Neural cell (in vitro differentiated cells): ENCODE measurements around the gene PPOX. TPM values are rescaled to one million over a fixed set of nuclear protein-coding genes. Genes with fewer than 3 reads are reported as not detected.

Experiments
- H2AFZ ChIP-seq: fragments of 200-600, 300-800 bp; sonication (generic), shearing (Covaris generic); 2 replicates; pipeline ENCODE4 v1.6.0; 2014; ENCODE audit warnings: low read depth, mild to moderate bottlenecking, antibody characterized with exemption, low read length, moderate library complexity
- H3F3A ChIP-seq: fragments of 200-600 bp; shearing (Covaris generic); 2 replicates; pipeline ENCODE4 v1.6.1; 2016; ENCODE audit warnings: mild to moderate bottlenecking, moderate library complexity, mixed read lengths, antibody characterized with exemption, low read length; ENCODE audit not compliant: insufficient read depth, poor library complexity, severe bottlenecking
- H3K27ac ChIP-seq: fragments of 200-600, 300-800 bp; sonication (generic), shearing (Covaris generic); 2 replicates; pipeline ENCODE4 v1.5.1; 2014; ENCODE audit warnings: mild to moderate bottlenecking, low read length, moderate library complexity
- H3K27me3 ChIP-seq: fragments of 300-800, 200-600 bp; sonication (generic), shearing (Covaris generic); 2 replicates; pipeline ENCODE4 v1.6.0; 2014; ENCODE audit warnings: mild to moderate bottlenecking, low read depth, low read length, moderate library complexity; ENCODE audit not compliant: insufficient read depth
- H3K36me3 ChIP-seq: fragments of 300-800, 200-600 bp; sonication (generic), shearing (Covaris generic); 2 replicates; pipeline ENCODE4 v1.5.1; 2014; ENCODE audit warnings: mild to moderate bottlenecking, antibody characterized with exemption, low read length, moderate library complexity; ENCODE audit not compliant: insufficient read depth
- H3K4me2 ChIP-seq: fragments of 300-800, 200-600 bp; sonication (generic), shearing (Covaris generic); 2 replicates; pipeline ENCODE4 v1.6.0; 2014; ENCODE audit warnings: mild to moderate bottlenecking, low read length
- H3K4me3 ChIP-seq: fragments of 300-800, 200-600 bp; sonication (generic), shearing (Covaris generic); 2 replicates; pipeline ENCODE4 v1.5.1; 2014; ENCODE audit warnings: mild to moderate bottlenecking, low read length, moderate library complexity
- H3K79me2 ChIP-seq: fragments of 200-600 bp; shearing (Covaris generic); replicated peaks from 2 replicates; pipeline ENCODE4 v1.6.0; 2014; ENCODE audit warnings: mild to moderate bottlenecking, low read length, moderate library complexity; ENCODE audit not compliant: insufficient read depth
- H3K9ac ChIP-seq: fragments of 300-800, 200-600 bp; sonication (generic), shearing (Covaris generic); 2 replicates; pipeline ENCODE4 v1.6.1; 2016; ENCODE audit warnings: mild to moderate bottlenecking, low read length, mixed read lengths
- H3K9me2 ChIP-seq: fragments of 200-600 bp; shearing (Covaris generic); 2 replicates; pipeline ENCODE4 v1.6.1; 2016; ENCODE audit warnings: mild to moderate bottlenecking, low read length, mixed read lengths; ENCODE audit not compliant: insufficient read depth
- H3K9me3 ChIP-seq: fragments of 200-600, 300-800 bp; sonication (generic), shearing (Covaris generic); 2 replicates; pipeline ENCODE4 v1.6.1; 2016; ENCODE audit warnings: mild to moderate bottlenecking, mixed run types, low read length, moderate library complexity, mixed read lengths
- H4K20me1 ChIP-seq: fragments of 200-600 bp; shearing (Covaris generic); 2 replicates; pipeline ENCODE4 v1.6.1; 2016; ENCODE audit warnings: mild to moderate bottlenecking, mixed run types; ENCODE audit not compliant: insufficient read depth
- CTCF ChIP-seq: fragments of 450-650 bp; IDR thresholded peaks from 2 replicates; pipeline ENCODE4 v1.5.1; 2014; ENCODE audit warnings: antibody characterized with exemption, mild to moderate bottlenecking, moderate library complexity; ENCODE audit not compliant: poor library complexity, severe bottlenecking
- EP300 ChIP-seq: fragments of 450-650 bp; conservative IDR thresholded peaks from 2 replicates; pipeline ENCODE4 v1.6.1; 2014; ENCODE audit warnings: antibody characterized with exemption, mild to moderate bottlenecking, moderate library complexity; ENCODE audit not compliant: poor library complexity, severe bottlenecking
- EZH2 ChIP-seq: fragments of 200-600, 300-800 bp; shearing (Covaris generic), sonication (generic); IDR thresholded peaks from 2 replicates; pipeline ENCODE4 v1.6.1; 2014; ENCODE audit warnings: antibody characterized with exemption, low read length, borderline replicate concordance, mild to moderate bottlenecking; ENCODE audit not compliant: insufficient read depth, poor library complexity, severe bottlenecking
- MXI1 ChIP-seq: fragments of 450-650 bp; conservative IDR thresholded peaks from 2 replicates; pipeline ENCODE4 v1.6.1; 2014; ENCODE audit warnings: antibody characterized with exemption, mild to moderate bottlenecking; ENCODE audit not compliant: poor library complexity, severe bottlenecking
- POLR2AphosphoS5 ChIP-seq: IDR thresholded peaks from 2 replicates; pipeline ENCODE4 v1.6.1; 2012
- RAD21 ChIP-seq: fragments of 450-650 bp; conservative IDR thresholded peaks from 2 replicates; pipeline ENCODE4 v1.6.1; 2014; ENCODE audit warnings: antibody characterized with exemption, mild to moderate bottlenecking, moderate library complexity
- REST ChIP-seq: IDR thresholded peaks from 2 replicates; pipeline ENCODE4 v1.6.1; 2012; ENCODE audit warnings: borderline replicate concordance
- SMC3 ChIP-seq: fragments of 450-650 bp; conservative IDR thresholded peaks from 2 replicates; pipeline ENCODE4 v1.6.1; 2014; ENCODE audit warnings: antibody characterized with exemption, mild to moderate bottlenecking, moderate library complexity; ENCODE audit not compliant: poor library complexity
- TAF1 ChIP-seq: IDR thresholded peaks from 2 replicates; pipeline ENCODE4 v1.6.1; 2012; ENCODE audit warnings: low read depth
- polyA plus RNA-seq: library from polyadenylated mRNA; depleted of rRNA; stranded (reverse); fragments of >200 nt; gene quantifications from 2 replicates; pipeline ENCODE4 v1.2.3, GENCODE V29; 2014

PPOX gene
- polyA plus RNA-seq, 1 donor from 2014 or later: 93.9 TPM

- no peak overlapping the region for H2AFZ ChIP-seq
- H3K9me2 ChIP-seq: no peaks in the 10 kb centered on the region
These were observed 37.4 kb upstream of the PPOX start for GRCh38 chr1:161128591-161129420.

GRCh38 chr1:161130266-161130665, 36.0 kb upstream of the PPOX start:
- H4K20me1 ChIP-seq: no peaks in the 10 kb centered on the region
- H3K79me2 ChIP-seq: peaks cover 34% of the 10 kb centered on the region
- no peaks in the 10 kb centered on the region for H3K36me3 ChIP-seq
- no peak overlapping the region for H3K9ac ChIP-seq
- peak overlapping the region; percentile 73 for H3K4me3 ChIP-seq
- H2AFZ ChIP-seq: no peak overlapping the region
- H3K9me3 ChIP-seq: no peaks in the 10 kb centered on the region
- H3K27ac ChIP-seq: no peak overlapping the region
- no peaks in the 10 kb centered on the region for H3F3A ChIP-seq
- H3K27me3 ChIP-seq: no peaks in the 10 kb centered on the region
- no peak overlapping the region for H3K4me2 ChIP-seq
- H3K9me2 ChIP-seq: no peaks in the 10 kb centered on the region
- no peak for TF ChIP-seq POLR2AphosphoS5
- no peak for TF ChIP-seq RAD21
- no peak for TF ChIP-seq EZH2
- TF ChIP-seq REST: no peak
- TF ChIP-seq EP300: no peak

More at GRCh38 chr1:161128591-161129420, 37.4 kb upstream of the PPOX start:
- Histone ChIP-seq H3K27ac (no peak overlapping the region), H3K36me3 (no peaks in the 10 kb centered on the region), H4K20me1 (no peaks in the 10 kb centered on the region), H3K79me2 (peaks cover 34% of the 10 kb centered on the region), H3K4me3 (no peak overlapping the region), H3K9me3 (no peaks in the 10 kb centered on the region), H3K27me3 (no peaks in the 10 kb centered on the region), H3F3A (no peaks in the 10 kb centered on the region), H3K9ac (no peak overlapping the region), H3K4me2 (no peak overlapping the region)
- TF ChIP-seq SMC3 (no peak), REST (no peak), RAD21 (no peak), EZH2 (no peak), TAF1 (no peak), CTCF (no peak), MXI1 (no peak), POLR2AphosphoS5 (no peak), EP300 (no peak)
